ENCODE measurements around the gene SLC19A3. TPM values are rescaled to one million over a fixed set of nuclear protein-coding genes. Genes with fewer than 3 reads are reported as not detected.
"Not testable (repeated sequence)": the region's sequence is repeated elsewhere in the genome, so short reads cannot be mapped to it uniquely, and the experiment has no call there.

The SLC19A3 gene
- total RNA-seq, 1 experiment from 2014 or later = 1.0 TPM

DNA sequence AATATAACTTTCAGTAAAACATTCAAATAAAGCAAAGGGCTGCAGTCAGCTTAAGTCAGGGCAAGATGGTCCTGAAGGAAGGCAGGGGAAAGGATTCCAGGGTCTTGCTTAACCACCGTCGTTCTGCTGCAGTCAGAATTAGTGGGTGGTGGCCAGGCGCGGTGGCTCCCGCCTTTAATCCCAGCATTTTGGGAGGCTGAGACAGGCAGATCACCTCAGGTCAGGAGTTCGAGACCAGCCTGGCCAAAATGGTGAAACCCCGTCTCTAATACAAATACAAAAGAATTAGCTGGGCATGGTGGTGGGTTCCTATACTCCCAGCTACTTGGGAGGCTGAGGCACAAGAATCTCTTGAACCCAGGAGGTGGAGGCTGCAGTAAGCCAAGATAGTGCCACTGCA is 6.8 kb downstream of the SLC19A3 start:
- no peak for DNase-seq (ENCODE audit: low read depth)
- in situ Hi-C loops (cut with HindIII; ENCODE audit: low pct_unique_long_range_greater_than_20kb, low sequenced_read_pairs) = no loop called here

DNA sequence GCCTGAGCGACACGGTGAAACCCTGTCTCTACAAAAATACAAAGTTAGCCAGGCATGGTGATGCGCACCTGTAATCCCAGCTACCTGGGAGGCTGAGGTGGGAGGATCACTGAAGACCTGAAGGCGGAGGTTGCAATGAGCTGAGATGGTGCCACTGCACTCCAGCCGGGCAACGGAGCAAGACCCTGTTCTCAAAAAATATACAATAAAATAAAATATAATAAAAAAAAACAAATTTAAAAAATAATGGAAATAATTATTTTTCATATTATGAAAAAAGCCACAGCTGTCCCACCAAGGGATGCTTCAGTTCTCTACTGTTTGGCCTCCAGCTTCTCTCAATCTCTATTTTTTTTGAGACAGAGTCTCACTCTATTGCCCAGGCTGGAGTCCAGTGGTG is 10.4 kb downstream of the SLC19A3 start:
- in situ Hi-C loops (cut with HindIII; ENCODE audit: low pct_unique_long_range_greater_than_20kb, low sequenced_read_pairs) = no loop called here
- DNase-seq (ENCODE audit: low read depth) = no peak

DNA sequence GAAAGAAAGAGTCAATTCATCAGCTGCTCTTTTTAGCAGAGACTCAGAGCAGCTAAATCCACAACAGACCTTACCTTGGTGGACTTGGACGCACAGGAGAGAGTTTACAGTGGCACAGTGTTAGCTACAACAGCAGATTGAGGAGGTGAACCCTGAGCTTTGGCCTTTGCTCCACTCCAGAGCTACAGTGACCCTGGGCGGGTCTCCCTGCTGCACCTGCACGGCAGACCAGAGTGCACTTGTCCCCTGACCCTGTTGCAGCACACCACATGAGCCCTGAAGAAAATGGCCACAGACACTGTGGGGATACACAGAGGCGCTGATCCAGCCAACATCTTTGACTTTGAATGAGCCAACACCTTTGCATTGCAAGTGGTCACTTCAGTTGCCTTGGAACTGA is 11.0 kb downstream of the SLC19A3 start:
- in situ Hi-C loops (cut with HindIII; ENCODE audit: low pct_unique_long_range_greater_than_20kb, low sequenced_read_pairs) = no loop called here

GRCh38 chr2:227703961-227704360 is 13.9 kb downstream of the SLC19A3 start:
- in situ Hi-C loops (cut with HindIII; ENCODE audit: low pct_unique_long_range_greater_than_20kb, low sequenced_read_pairs) = no loop called here
- no peak for DNase-seq (ENCODE audit: low read depth)

More for the DNA sequence above, 11.0 kb downstream of the SLC19A3 start:
- DNase-seq (ENCODE audit: low read depth) = no peak

DNA sequence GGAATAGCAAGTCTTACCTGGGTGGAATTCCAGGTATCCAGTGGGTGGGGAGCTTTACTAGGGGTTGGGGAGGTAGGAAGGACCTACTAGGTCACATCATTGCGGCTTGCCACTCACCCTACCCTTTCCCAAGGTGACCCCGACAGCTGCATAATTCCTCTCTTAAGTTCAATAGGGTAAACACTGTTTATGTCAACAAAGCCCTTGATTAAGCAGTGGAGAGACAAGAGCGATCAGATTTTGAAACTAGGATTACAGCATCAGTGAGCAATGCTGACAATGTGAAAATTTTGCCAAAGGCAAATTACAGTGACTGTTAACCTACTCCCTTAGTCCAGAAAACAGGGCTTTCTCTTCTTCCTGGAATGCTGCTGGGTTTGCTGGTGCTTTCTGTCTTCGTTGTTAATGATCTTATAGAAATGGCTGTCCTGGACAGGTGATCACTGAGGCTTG is 14.5 kb downstream of the SLC19A3 start:
- in situ Hi-C loops (cut with HindIII; ENCODE audit: low pct_unique_long_range_greater_than_20kb, low sequenced_read_pairs) = no loop called here

DNA sequence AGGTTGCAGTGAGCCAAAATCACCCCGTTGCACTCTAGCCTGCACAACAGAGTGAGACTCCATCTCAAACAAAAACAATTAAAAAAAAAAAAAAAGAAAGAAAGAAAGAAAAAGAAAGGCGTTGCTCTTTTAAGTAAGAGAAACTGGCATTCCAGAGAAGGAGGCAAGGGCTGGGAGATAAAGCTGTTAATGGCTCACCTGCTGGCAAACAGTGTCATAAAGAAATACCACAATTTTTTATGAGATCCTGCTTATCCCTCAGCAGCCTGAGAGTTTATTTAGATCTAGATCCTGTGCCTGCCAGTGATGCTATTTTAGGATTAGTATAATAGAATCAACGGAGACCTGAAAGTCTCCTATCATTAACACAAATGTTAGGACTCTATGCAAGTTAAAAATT is 16.3 kb downstream of the SLC19A3 start:
- no peak for DNase-seq (ENCODE audit: low read depth)
- in situ Hi-C loops (cut with HindIII; ENCODE audit: low pct_unique_long_range_greater_than_20kb, low sequenced_read_pairs) = no loop called here

More for the DNA sequence above, 14.5 kb downstream of the SLC19A3 start:
- DNase-seq (ENCODE audit: low read depth) = peak; percentile 12

- in situ Hi-C loops (cut with HindIII; ENCODE audit: low pct_unique_long_range_greater_than_20kb, low sequenced_read_pairs) = no loop called here
- DNase-seq (ENCODE audit: low read depth) = no peak
Observed at GRCh38 chr2:227696990-227697679, 20.7 kb downstream of the SLC19A3 start.

DNA sequence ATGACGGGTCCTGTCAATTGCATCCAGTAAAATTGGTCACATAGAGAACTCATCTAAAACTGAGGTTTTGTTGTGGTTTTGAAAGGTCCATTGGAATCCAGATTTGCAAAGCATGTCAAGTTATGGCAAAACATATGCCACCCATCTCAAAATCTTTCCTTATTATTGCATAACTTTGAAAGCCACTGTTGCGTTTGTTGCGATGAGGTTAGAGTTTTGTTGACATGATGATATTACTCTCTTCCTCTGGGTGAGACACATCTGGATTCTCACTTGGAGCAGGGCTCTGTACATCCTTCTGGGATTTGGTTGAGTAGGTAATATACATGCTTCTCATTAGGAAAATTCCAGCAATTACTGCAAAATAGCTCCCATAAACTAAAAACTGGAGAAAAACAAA is 30.6 kb downstream of the SLC19A3 start:
- in situ Hi-C loops (cut with HindIII; ENCODE audit: low pct_unique_long_range_greater_than_20kb, low sequenced_read_pairs) = no loop called here
- no peak for DNase-seq (ENCODE audit: low read depth)

DNA sequence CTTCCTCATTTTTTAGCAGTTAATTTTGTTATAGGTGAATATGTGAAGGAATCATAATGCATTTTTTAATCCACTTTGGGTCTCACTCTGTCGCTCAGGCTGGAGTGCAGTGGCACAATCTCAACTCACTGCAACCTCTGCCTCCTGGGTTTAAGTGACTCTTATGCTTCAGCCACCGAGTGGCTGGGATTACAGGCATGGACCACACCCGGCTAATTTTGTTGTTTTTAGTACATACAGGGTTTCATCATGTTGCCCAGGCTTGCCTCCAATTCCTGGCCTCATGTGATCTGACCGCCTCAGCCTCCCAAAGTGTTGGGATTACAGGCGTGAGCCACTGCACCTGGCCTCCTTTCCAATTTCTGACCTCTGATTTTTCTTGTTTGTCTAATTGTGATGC is 33.6 kb downstream of the SLC19A3 start:
- in situ Hi-C loops (cut with HindIII; ENCODE audit: low pct_unique_long_range_greater_than_20kb, low sequenced_read_pairs) = no loop called here

DNA sequence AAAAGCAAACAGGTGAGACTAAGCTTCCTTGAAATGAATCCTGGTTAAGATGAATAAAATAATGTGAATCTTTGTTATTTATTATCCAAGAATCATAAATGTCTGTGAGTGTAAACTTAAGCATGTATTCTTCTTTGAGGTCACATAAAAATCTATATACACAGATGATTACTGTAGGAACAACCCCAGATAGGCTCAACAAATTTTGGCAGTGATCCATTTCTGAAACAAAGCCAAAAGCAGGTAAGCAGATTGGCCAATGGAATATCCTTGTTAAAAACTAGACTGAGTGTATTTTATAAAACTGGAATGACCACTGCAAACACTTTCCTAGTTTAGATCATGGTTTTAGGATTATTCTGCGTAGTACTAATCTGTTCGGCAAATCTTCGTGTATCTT is 39.9 kb downstream of the SLC19A3 start:
- no peak for DNase-seq (ENCODE audit: low read depth)
- in situ Hi-C loops (cut with HindIII; ENCODE audit: low pct_unique_long_range_greater_than_20kb, low sequenced_read_pairs) = no loop called here

More for the DNA sequence above, 33.6 kb downstream of the SLC19A3 start:
- no peak for DNase-seq (ENCODE audit: low read depth)

DNA sequence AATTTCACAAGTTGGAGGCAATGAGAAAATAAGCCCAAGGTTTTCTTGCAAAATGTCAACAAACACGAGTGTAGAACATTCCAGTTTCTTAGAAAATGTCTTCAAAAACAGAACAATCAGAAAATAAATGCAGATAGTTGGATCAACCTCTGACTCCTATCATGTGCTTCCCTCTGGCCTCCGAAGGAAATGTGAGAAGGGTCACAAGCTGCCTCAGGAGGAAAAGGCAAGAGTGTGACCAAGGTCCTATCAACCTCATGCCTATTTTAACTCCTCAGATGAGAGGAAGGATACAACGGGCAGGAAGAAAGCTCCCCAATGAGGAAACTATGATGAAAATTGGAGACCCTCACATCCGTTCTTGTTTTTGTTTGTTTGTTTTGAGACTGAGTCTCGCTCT is 43.3 kb downstream of the SLC19A3 start:
- in situ Hi-C loops (cut with HindIII; ENCODE audit: low pct_unique_long_range_greater_than_20kb, low sequenced_read_pairs) = no loop called here
- DNase-seq (ENCODE audit: low read depth) = no peak

DNA sequence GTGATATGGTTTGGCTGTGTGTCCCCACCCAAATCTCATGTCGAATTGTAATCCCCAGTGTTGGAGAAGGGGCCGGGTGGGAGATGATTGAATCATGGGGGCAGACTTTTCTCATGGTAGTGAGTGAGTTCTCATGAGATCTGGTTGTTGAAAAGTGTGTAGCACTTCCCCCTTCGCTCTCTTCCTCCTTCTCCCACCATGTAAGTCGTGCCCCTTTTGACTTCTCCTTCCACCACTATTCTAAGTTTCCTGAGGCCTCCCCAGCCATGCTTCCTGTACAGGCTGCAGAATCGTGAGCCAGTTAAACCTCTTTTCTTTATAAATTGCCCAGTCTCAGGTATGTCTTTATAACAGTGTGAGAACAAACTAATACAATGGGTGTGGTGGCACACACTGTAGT is 44.2 kb downstream of the SLC19A3 start:
- in situ Hi-C loops (cut with HindIII; ENCODE audit: low pct_unique_long_range_greater_than_20kb, low sequenced_read_pairs); DNase-seq (ENCODE audit: low read depth): not testable (repeated sequence)

- no peak for DNase-seq (ENCODE audit: low read depth)
- in situ Hi-C loops (cut with HindIII; ENCODE audit: low pct_unique_long_range_greater_than_20kb, low sequenced_read_pairs) = no loop called here
Observed at GRCh38 chr2:227671170-227671905, 46.5 kb downstream of the SLC19A3 start.

GRCh38 chr2:227666631-227667170 is 51.1 kb downstream of the SLC19A3 start, which contains the start of gene SCYGR5:
TSS of gene SCYGR5 (plus strand) at chr2:227666804. CDS start at chr2:227666804, 0 bp downstream.
- DNase-seq (ENCODE audit: low read depth); in situ Hi-C loops (cut with HindIII; ENCODE audit: low pct_unique_long_range_greater_than_20kb, low sequenced_read_pairs): not testable (repeated sequence)

DNA sequence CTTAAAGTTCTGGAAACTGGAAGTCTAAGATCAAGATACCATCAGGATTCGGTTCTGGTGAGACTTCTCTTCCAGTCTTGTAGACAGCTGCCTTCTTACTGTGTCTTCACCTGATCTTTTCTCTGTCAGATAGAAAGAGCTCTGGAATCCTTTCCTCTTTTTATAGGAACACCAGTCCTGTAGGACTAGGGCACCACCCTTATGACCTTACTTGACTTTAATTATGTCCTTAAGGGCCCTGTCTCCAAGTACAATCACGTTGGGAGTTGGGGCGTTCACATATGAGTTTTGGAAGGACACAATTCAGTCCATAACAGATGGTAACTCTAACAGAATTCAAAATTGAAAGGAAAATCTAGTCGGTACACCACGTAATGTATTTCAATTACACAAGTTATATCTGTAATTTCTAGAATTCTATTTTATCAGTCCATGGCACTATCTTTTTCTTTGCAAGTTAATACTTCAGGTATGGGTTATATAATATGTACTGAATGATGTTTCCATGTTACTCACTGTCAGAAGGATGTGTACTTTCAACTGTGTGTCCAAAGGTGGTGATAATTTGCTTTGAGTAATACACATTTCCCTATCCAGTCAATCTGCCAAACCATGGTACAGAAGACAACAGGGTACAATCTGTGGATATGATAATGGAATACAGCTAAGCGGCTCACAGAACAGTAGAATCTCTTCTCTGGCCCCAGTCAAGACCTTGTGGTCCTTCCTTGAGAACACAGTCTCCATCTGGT is 52.5 kb downstream of the SLC19A3 start:
- in situ Hi-C loops (cut with HindIII; ENCODE audit: low pct_unique_long_range_greater_than_20kb, low sequenced_read_pairs) = no loop called here
- no peak for DNase-seq (ENCODE audit: low read depth)

GRCh38 chr2:227661827-227662226 is 56.0 kb downstream of the SLC19A3 start:
- DNase-seq (ENCODE audit: low read depth) = no peak
- in situ Hi-C loops (cut with HindIII; ENCODE audit: low pct_unique_long_range_greater_than_20kb, low sequenced_read_pairs) = no loop called here

DNA sequence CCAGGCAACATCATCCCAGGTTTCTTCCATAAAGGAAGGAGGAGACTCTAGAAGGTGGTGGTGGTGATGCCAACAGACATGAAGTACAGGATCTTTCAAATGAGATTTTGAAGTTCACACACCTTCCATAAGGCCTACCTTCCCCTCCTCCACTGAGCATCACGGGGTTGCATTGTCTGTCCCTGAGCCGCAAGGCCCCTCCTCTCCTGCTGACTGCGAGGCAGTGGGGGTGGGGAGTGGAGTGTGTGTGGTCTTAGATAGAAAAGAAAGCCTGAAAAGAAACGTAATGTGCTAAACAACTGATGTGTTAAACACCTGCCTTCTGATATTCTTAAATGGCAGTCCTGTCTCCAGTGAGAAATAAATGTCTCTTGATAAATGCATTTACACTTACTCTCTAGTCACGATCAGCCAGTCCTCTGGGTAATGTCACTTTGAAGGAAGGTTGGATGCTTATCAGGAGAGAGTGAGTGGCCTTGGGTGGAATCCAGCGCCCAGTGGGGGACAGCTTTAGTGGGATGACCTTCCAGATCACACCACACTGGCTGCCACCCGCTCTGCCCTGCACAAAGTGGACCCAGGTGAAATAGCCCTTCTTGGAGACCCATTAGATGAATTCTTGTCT is 56.7 kb downstream of the SLC19A3 start:
- no peak for DNase-seq (ENCODE audit: low read depth)

GRCh38 chr2:227657199-227657845 is 60.5 kb downstream of the SLC19A3 start:
- in situ Hi-C loops (cut with HindIII; ENCODE audit: low pct_unique_long_range_greater_than_20kb, low sequenced_read_pairs) = no loop called here
- DNase-seq (ENCODE audit: low read depth) = no peak

More for the DNA sequence above, 56.7 kb downstream of the SLC19A3 start:
- in situ Hi-C loops (cut with HindIII; ENCODE audit: low pct_unique_long_range_greater_than_20kb, low sequenced_read_pairs) = no loop called here

Measured in Caki2 (cell line).